ENCODE results near the gene CACNA1F.

Gene CACNA1F

DNA sequence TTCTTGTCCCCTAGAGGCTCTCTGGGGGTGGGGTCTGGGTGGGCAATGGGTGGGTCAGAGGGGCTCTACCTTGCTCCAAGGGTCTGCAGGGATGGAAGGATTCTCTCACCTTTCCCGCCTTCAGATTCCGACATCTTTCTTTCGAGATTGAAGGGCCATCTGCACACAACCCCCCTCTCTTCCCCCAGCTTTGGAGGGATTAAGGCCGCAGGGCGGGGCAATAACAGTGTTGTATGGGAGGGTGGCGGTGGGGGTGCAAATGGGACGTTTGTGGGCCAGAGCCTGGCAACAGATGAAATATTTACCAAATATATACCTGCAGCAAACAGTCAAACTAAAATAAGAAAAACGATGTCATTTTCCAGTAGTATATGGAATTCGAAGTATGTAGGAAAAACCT is at the start of gene CACNA1F:
Gene CACNA1F, minus strand, starts transcription at position 165 of the 400 bp plus-strand sequence. Its CDS starts 31 bp downstream, at position 134.
- Histone ChIP-seq H2AFZ (ENCODE audit: low read depth, low read length, severe bottlenecking) (no peak within 1 kb of the TSS), H3K9me2 (replicated peaks; ENCODE audit: insufficient read depth, low read length) (no peaks in the 10 kb centered on the region), H3K27me3 (ENCODE audit: low read length) (no peaks in the 10 kb centered on the region), H3K9me3 (ENCODE audit: insufficient read depth, low read length) (no peaks in the 10 kb centered on the region), H3F3A (ENCODE audit: insufficient read depth) (no peaks in the 10 kb centered on the region), H3K9ac (ENCODE audit: low read length) (no peak within 1 kb of the TSS), H3K79me2 (ENCODE audit: insufficient read depth, low read length) (no peaks in the 10 kb centered on the region), H3K4me2 (ENCODE audit: low read depth, low read length, poor library complexity, severe bottlenecking) (no peak within 1 kb of the TSS), H4K20me1 (ENCODE audit: low read depth, low read length) (no peaks in the 10 kb centered on the region), H3K36me3 (ENCODE audit: low read length) (no peaks in the 10 kb centered on the region), H3K4me3 (ENCODE audit: insufficient read depth, low read length, poor library complexity, severe bottlenecking) (no peak within 1 kb of the TSS), H3K27ac (ENCODE audit: low read depth, low read length) (no peak within 1 kb of the TSS)
- TF ChIP-seq, protein P1, sequence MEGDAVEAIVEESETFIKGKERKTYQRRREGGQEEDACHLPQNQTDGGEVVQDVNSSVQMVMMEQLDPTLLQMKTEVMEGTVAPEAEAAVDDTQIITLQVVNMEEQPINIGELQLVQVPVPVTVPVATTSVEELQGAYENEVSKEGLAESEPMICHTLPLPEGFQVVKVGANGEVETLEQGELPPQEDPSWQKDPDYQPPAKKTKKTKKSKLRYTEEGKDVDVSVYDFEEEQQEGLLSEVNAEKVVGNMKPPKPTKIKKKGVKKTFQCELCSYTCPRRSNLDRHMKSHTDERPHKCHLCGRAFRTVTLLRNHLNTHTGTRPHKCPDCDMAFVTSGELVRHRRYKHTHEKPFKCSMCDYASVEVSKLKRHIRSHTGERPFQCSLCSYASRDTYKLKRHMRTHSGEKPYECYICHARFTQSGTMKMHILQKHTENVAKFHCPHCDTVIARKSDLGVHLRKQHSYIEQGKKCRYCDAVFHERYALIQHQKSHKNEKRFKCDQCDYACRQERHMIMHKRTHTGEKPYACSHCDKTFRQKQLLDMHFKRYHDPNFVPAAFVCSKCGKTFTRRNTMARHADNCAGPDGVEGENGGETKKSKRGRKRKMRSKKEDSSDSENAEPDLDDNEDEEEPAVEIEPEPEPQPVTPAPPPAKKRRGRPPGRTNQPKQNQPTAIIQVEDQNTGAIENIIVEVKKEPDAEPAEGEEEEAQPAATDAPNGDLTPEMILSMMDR (IDR thresholded peaks at IDR 0.05; ENCODE audit: insufficient read depth, low read length, poor library complexity, severe bottlenecking): no peak
- TF ChIP-seq EZH2phosphoT487 (conservative IDR thresholded peaks at IDR 0.05; ENCODE audit: low read length): no peak

DNA sequence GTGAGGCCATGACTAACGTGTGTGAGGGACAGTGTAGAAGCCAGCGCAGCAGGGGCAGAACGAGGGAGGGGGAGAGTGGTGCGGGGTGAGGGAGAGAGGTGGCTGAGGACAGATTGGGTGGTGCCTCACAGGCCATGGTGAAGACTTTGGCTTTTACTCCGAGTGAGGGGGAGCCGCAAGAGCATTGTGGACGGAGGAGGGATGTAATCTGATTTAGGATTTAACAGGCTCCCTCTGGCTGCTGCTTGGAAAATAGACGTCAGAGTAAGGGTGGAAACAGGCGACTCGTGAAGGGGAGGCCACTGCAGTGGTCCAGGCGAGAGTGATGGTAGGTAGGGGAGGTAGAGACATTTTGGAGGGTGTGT is 49.5 kb upstream of the CACNA1F start:
- H3K27ac ChIP-seq (ENCODE audit: low read depth, low read length): no peak overlapping the region
- no peak for TF ChIP-seq EZH2phosphoT487 (conservative IDR thresholded peaks at IDR 0.05; ENCODE audit: low read length)
- TF ChIP-seq, protein P1 (IDR thresholded peaks at IDR 0.05; ENCODE audit: insufficient read depth, low read length, poor library complexity, severe bottlenecking): no peak
- no peaks in the 10 kb centered on the region for H3F3A ChIP-seq (ENCODE audit: insufficient read depth)
- H3K9ac ChIP-seq (ENCODE audit: low read length): no peak overlapping the region
- H3K9me3 ChIP-seq (ENCODE audit: insufficient read depth, low read length): no peaks in the 10 kb centered on the region
- no peaks in the 10 kb centered on the region for H3K79me2 ChIP-seq (ENCODE audit: insufficient read depth, low read length)
- no peak overlapping the region for H3K4me2 ChIP-seq (ENCODE audit: low read depth, low read length, poor library complexity, severe bottlenecking)
- no peaks in the 10 kb centered on the region for H3K36me3 ChIP-seq (ENCODE audit: low read length)
- no peak overlapping the region for H2AFZ ChIP-seq (ENCODE audit: low read depth, low read length, severe bottlenecking)
- no peaks in the 10 kb centered on the region for H3K9me2 ChIP-seq (replicated peaks; ENCODE audit: insufficient read depth, low read length)
- no peaks in the 10 kb centered on the region for H3K27me3 ChIP-seq (ENCODE audit: low read length)
- no peak overlapping the region for H3K4me3 ChIP-seq (ENCODE audit: insufficient read depth, low read length, poor library complexity, severe bottlenecking)
- no peaks in the 10 kb centered on the region for H4K20me1 ChIP-seq (ENCODE audit: low read depth, low read length)

DNA sequence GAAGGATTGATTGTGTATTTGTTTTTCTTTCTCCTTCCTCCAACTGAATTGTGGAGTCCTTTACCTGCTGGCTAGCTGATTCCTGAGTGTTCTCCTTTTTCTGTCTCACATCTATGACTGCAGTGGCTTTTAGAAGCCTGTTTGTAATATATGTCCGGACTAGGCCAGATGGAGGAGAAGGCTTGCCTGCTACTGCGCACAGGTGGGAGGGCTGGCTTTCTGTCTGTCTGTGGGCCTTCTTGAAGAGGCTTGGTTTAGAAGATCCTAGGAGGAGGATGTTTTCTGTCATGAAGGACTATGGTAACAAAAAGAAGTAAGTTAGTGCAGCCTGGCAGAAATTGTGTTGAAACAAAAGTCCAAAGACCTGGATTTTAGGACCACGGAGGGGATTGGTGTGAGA is 44.9 kb upstream of the CACNA1F start:
- Histone ChIP-seq H3K9me2 (replicated peaks; ENCODE audit: insufficient read depth, low read length) (no peaks in the 10 kb centered on the region), H3K79me2 (ENCODE audit: insufficient read depth, low read length) (no peaks in the 10 kb centered on the region), H3F3A (ENCODE audit: insufficient read depth) (no peaks in the 10 kb centered on the region), H3K4me2 (ENCODE audit: low read depth, low read length, poor library complexity, severe bottlenecking) (no peak overlapping the region), H3K27me3 (ENCODE audit: low read length) (no peaks in the 10 kb centered on the region), H2AFZ (ENCODE audit: low read depth, low read length, severe bottlenecking) (no peak overlapping the region), H3K9me3 (ENCODE audit: insufficient read depth, low read length) (no peaks in the 10 kb centered on the region), H4K20me1 (ENCODE audit: low read depth, low read length) (no peaks in the 10 kb centered on the region), H3K27ac (ENCODE audit: low read depth, low read length) (no peak overlapping the region), H3K36me3 (ENCODE audit: low read length) (no peaks in the 10 kb centered on the region), H3K4me3 (ENCODE audit: insufficient read depth, low read length, poor library complexity, severe bottlenecking) (no peak overlapping the region), H3K9ac (ENCODE audit: low read length) (no peak overlapping the region)
- no peak for TF ChIP-seq EZH2phosphoT487 (conservative IDR thresholded peaks at IDR 0.05; ENCODE audit: low read length)
- TF ChIP-seq, protein P1 (IDR thresholded peaks at IDR 0.05; ENCODE audit: insufficient read depth, low read length, poor library complexity, severe bottlenecking): no peak

DNA sequence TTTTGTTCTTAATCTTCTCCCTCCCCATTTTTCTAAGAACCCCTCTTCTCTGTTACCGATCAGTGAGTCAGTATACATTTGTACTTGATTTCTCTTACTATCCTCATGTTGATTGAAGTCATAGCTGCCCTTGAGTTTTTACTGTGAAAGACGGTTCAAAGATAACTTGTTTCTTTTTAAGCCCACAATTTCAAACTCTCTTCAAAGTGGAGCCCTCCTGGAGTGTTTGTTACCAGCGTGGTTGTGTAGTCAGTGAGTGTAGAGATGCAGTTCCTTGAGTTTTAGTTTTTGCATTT is 44.3 kb upstream of the CACNA1F start:
- Histone ChIP-seq H3K9ac (ENCODE audit: low read length) (no peak overlapping the region), H3F3A (ENCODE audit: insufficient read depth) (no peaks in the 10 kb centered on the region), H2AFZ (ENCODE audit: low read depth, low read length, severe bottlenecking) (no peak overlapping the region), H3K27me3 (ENCODE audit: low read length) (no peaks in the 10 kb centered on the region), H3K4me3 (ENCODE audit: insufficient read depth, low read length, poor library complexity, severe bottlenecking) (no peak overlapping the region), H3K36me3 (ENCODE audit: low read length) (no peaks in the 10 kb centered on the region), H3K9me2 (replicated peaks; ENCODE audit: insufficient read depth, low read length) (no peaks in the 10 kb centered on the region), H3K79me2 (ENCODE audit: insufficient read depth, low read length) (no peaks in the 10 kb centered on the region), H3K9me3 (ENCODE audit: insufficient read depth, low read length) (no peaks in the 10 kb centered on the region), H4K20me1 (ENCODE audit: low read depth, low read length) (no peaks in the 10 kb centered on the region), H3K27ac (ENCODE audit: low read depth, low read length) (no peak overlapping the region), H3K4me2 (ENCODE audit: low read depth, low read length, poor library complexity, severe bottlenecking) (no peak overlapping the region)
- TF ChIP-seq, protein P1 (IDR thresholded peaks at IDR 0.05; ENCODE audit: insufficient read depth, low read length, poor library complexity, severe bottlenecking): no peak
- no peak for TF ChIP-seq EZH2phosphoT487 (conservative IDR thresholded peaks at IDR 0.05; ENCODE audit: low read length)

All from SU-DHL-6 (cell line).